GM18511 (cell line): ENCODE results near the gene EIF3I.
"Not testable (repeated sequence)": the region's sequence is repeated elsewhere in the genome, so short reads cannot be mapped to it uniquely, and the experiment has no call there.

Source experiments
- ATAC-seq: cut with Tn5 transposase; IDR thresholded peaks from one replicate; pipeline ENCODE4 v1.9.1; 2021; ENCODE audit warnings: mild to moderate bottlenecking, moderate library complexity; ENCODE audit not compliant: unreplicated experiment

EIF3I gene

GRCh38 chr1:32231843-32232432 is 9.7 kb downstream of the EIF3I start:
- ATAC-seq, result no peak

- ATAC-seq, result no peak
Observed at GRCh38 chr1:32232558-32233304, 10.5 kb downstream of the EIF3I start.

- ATAC-seq, result no peak
Observed at GRCh38 chr1:32234792-32235191, 12.6 kb downstream of the EIF3I start.

GRCh38 chr1:32239337-32239736 is 17.1 kb downstream of the EIF3I start:
- ATAC-seq, result no peak

GRCh38 chr1:32239790-32240139 is 17.6 kb downstream of the EIF3I start:
- no peak for ATAC-seq

- ATAC-seq, result peak; percentile 44
Observed at GRCh38 chr1:32240140-32240951, 18.1 kb downstream of the EIF3I start.

- peak; percentile 58 for ATAC-seq
Observed at GRCh38 chr1:32241001-32241763, 19.0 kb downstream of the EIF3I start.

- no peak for ATAC-seq
Observed at GRCh38 chr1:32242341-32242851, 20.2 kb downstream of the EIF3I start.

GRCh38 chr1:32246888-32247273 is 24.7 kb downstream of the EIF3I start, which contains the start of gene FAM167B:
Gene FAM167B, plus strand, starts transcription at chr1:32247222. Its CDS starts 200 bp downstream, at chr1:32247422.
- no peak for ATAC-seq

GRCh38 chr1:32247452-32247851 is 25.2 kb downstream of the EIF3I start:
- ATAC-seq, result no peak

GRCh38 chr1:32247983-32248889 is 26.0 kb downstream of the EIF3I start:
- no peak for ATAC-seq

- ATAC-seq, result peak; percentile 67
Observed at GRCh38 chr1:32249831-32250525, 27.8 kb downstream of the EIF3I start.

- ATAC-seq, result no peak
Observed at GRCh38 chr1:32250893-32251716, 28.9 kb downstream of the EIF3I start, which contains the start of gene LCK. Gene LCK, plus strand, starts transcription at chr1:32251265. Its CDS starts 23,065 bp downstream, at chr1:32274330.

- ATAC-seq, result no peak
Observed at GRCh38 chr1:32255072-32256071, 33.2 kb downstream of the EIF3I start.

- ATAC-seq, result no peak
Observed at GRCh38 chr1:32256473-32257226, 34.4 kb downstream of the EIF3I start.

- ATAC-seq, result no peak
Observed at GRCh38 chr1:32257227-32257508, 35.0 kb downstream of the EIF3I start.

GRCh38 chr1:32263236-32263593 is 41.0 kb downstream of the EIF3I start:
- ATAC-seq, result not testable (repeated sequence)
